GM12878 (cell line): Measurements from ENCODE around the gene ANKRD61. TPM values are rescaled to one million over a fixed set of nuclear protein-coding genes. Genes with fewer than 3 reads are reported as not detected.
A peak's percentile ranks its signal among the peaks of the same experiment; 100 is the strongest.

ENCODE experiments used
- ATAC-seq: fragments of 200-7000 bp; cut with Tn5 transposase; 3 replicates; pipeline ENCODE4 v1.9.1; 2020; ENCODE audit warnings: mild to moderate bottlenecking, moderate library complexity
- BruUV-seq: library from RNA; stranded (reverse); fragments of 400-500 nt; replicated peaks from 2 replicates; lab custom pipeline; 2021; lab: Mats Ljungman, UMichigan
- CTCF ChIA-PET: fragments of 300-600 bp; sonication (Branson Sonifier 250); formaldehyde crosslinking; extraction: SDS; loops from one replicate; lab custom pipeline; 2021; ENCODE audit warnings: inconsistent platforms; lab: Yijun Ruan, JAX
- POLR2A ChIA-PET: fragments of 350-600 bp; formaldehyde crosslinking; extraction: SDS; loops from one replicate; lab custom pipeline; 2021; ENCODE audit warnings: inconsistent platforms; lab: Charles Lee
- RAD21 ChIA-PET: fragments of 300-600 bp; sonication (Branson Sonifier 250); formaldehyde crosslinking; loops from one replicate; lab custom pipeline; 2023; ENCODE audit warnings: antibody characterized with exemption; ENCODE audit not compliant: unreplicated experiment; lab: Charles Lee
- SMC1A ChIA-PET: fragments of 300-600 bp; sonication (Branson Sonifier 250); formaldehyde crosslinking; loops from one replicate; lab custom pipeline; 2023; ENCODE audit not compliant: unreplicated experiment, uncharacterized antibody; lab: Charles Lee
- DNase-seq: peaks from one replicate; pipeline ENCODE4 v3.0.0-alpha.2; 2011; ENCODE audit warnings: low read depth, low spot score
- FAIRE-seq: peaks from 3 replicates; lab custom pipeline; 2011; peaks lifted over from hg19 to GRCh38; lab: Jason Lieb, UNC
- H2AFZ ChIP-seq: 2 replicates; pipeline ENCODE4 v1.6.0; 2011; ENCODE audit warnings: low read depth, low read length, control low read depth; ENCODE audit not compliant: control insufficient read depth
- H3K27ac ChIP-seq: 2 replicates; pipeline ENCODE4 v1.5.1; 2011; ENCODE audit warnings: control low read depth; ENCODE audit not compliant: control insufficient read depth, insufficient read depth
- H3K27me3 ChIP-seq, 2 experiments: replicated peaks in 1 of 2; 2 replicates each; pipeline versions ENCODE4 v1.6.0 to v1.6.1; 2011; ENCODE audit warnings: low read length in 1 of 2; ENCODE audit not compliant: control insufficient read depth in 2 of 2, insufficient read depth in 2 of 2
- H3K36me3 ChIP-seq, 2 experiments: 2 replicates each; pipeline ENCODE4 v1.5.1; 2011; ENCODE audit warnings: low read length in 1 of 2; ENCODE audit not compliant: control insufficient read depth in 2 of 2, insufficient read depth in 2 of 2
- H3K4me1 ChIP-seq: 2 replicates; pipeline ENCODE4 v1.6.1; 2011; ENCODE audit warnings: mild to moderate bottlenecking, low read length, moderate library complexity, mixed read lengths; ENCODE audit not compliant: control insufficient read depth, insufficient read depth
- H3K4me2 ChIP-seq: 2 replicates; pipeline ENCODE4 v1.6.0; 2011; ENCODE audit warnings: control low read depth; ENCODE audit not compliant: control insufficient read depth, insufficient read depth
- H3K4me3 ChIP-seq: fragments of 200-600 bp; sonication (generic); 2 replicates; pipeline ENCODE4 v1.5.1; 2016
- H3K79me2 ChIP-seq: 2 replicates; pipeline ENCODE4 v1.6.0; 2011; ENCODE audit warnings: low read length; ENCODE audit not compliant: control insufficient read depth, insufficient read depth
- H3K9ac ChIP-seq: 2 replicates; pipeline ENCODE4 v1.8.0; 2011; ENCODE audit warnings: low read length, control low read depth, mixed read lengths; ENCODE audit not compliant: control insufficient read depth, insufficient read depth
- H3K9me3 ChIP-seq: replicated peaks from 3 replicates; pipeline ENCODE4 v1.5.1; 2011; ENCODE audit warnings: mild to moderate bottlenecking, low read length; ENCODE audit not compliant: control insufficient read depth, insufficient read depth
- H4K20me1 ChIP-seq: 2 replicates; pipeline ENCODE4 v1.6.0; 2011; ENCODE audit not compliant: control insufficient read depth, insufficient read depth
- CBX3 ChIP-seq: fragments of 200-600 bp; sonication (generic); IDR thresholded peaks from 2 replicates; pipeline ENCODE4 v1.6.1; 2016; ENCODE audit warnings: low read depth, borderline replicate concordance
- RUNX3 ChIP-seq: IDR thresholded peaks from 2 replicates; pipeline ENCODE4 v1.6.1; 2012; ENCODE audit warnings: low read length, inconsistent platforms
- ZNF24 ChIP-seq: fragments of 450-650 bp; IDR thresholded peaks from 2 replicates; pipeline ENCODE4 v1.6.1; 2017; ENCODE audit warnings: antibody characterized with exemption, mild to moderate bottlenecking
- WGBS: methylation state at CpG from one replicate; pipeline ENCODE4 v1.1.6; 2016; ENCODE audit warnings: low lambda C conversion rate; ENCODE audit not compliant: insufficient replicate concordance, insufficient coverage; ENCODE audit errors: missing lambda C conversion rate; 5-methylcytosine and 5-hydroxymethylcytosine counted together
- in situ Hi-C: fragments of 300-500 bp; cut with MboI; formaldehyde crosslinking; loops from 9 replicates; pipeline ENCODE4 v1.14.3; 2018; ENCODE audit warnings: mixed read lengths
- intact Hi-C: fragments of 100-400 bp; cut with micrococcal nuclease; formaldehyde crosslinking; loops from one replicate; pipeline ENCODE4 v1.14.2; 2022; ENCODE audit not compliant: unreplicated experiment
- polyA plus RNA-seq, 11 experiments: library from polyadenylated mRNA; depleted of rRNA in 4 of 11; unstranded in 6 of 11; stranded (reverse) in 5 of 11; fragments of >200 nt; fragmentation: Nextera tagmentation in 4 of 11; fragmentation: Illumina TruSeq in 1 of 11; extraction: Ambion mirVana in 4 of 11; extraction: Trizol in 1 of 11; gene quantifications; 1 replicate in 1 of 11; 2 replicates in 10 of 11; pipeline versions ENCODE4 v1.2.1 to v1.2.3, GENCODE V29; 2011 to 2016; ENCODE audit warnings: inconsistent platforms in 2 of 11, missing spikeins in 2 of 11, low read depth in 1 of 11
- total RNA-seq, 4 experiments: library from RNA; depleted of rRNA in 3 of 4; stranded (reverse); fragments of >200 nt in 3 of 4; fragmentation: Illumina TruSeq in 1 of 4; extraction: Trizol in 1 of 4; gene quantifications; 2 replicates each; pipeline versions ENCODE4 v1.2.1 to v1.2.3, GENCODE V29; 2013 to 2021
- TF ChIP-seq, protein P1 (sequence below): IDR thresholded peaks from 2 replicates; pipeline ENCODE4 v1.6.1; 2011; ENCODE audit warnings: borderline replicate concordance, low read depth, mild to moderate bottlenecking, moderate library complexity, low read length; ENCODE audit not compliant: insufficient read depth, poor library complexity, severe bottlenecking

ANKRD61 gene
- total and polyA plus RNA-seq, 10 of the 15 experiments (the other 5 are each of a cell fraction or from before 2014, with no cell fraction given), result 0.11 to 0.64 (median 0.28) TPM

DNA sequence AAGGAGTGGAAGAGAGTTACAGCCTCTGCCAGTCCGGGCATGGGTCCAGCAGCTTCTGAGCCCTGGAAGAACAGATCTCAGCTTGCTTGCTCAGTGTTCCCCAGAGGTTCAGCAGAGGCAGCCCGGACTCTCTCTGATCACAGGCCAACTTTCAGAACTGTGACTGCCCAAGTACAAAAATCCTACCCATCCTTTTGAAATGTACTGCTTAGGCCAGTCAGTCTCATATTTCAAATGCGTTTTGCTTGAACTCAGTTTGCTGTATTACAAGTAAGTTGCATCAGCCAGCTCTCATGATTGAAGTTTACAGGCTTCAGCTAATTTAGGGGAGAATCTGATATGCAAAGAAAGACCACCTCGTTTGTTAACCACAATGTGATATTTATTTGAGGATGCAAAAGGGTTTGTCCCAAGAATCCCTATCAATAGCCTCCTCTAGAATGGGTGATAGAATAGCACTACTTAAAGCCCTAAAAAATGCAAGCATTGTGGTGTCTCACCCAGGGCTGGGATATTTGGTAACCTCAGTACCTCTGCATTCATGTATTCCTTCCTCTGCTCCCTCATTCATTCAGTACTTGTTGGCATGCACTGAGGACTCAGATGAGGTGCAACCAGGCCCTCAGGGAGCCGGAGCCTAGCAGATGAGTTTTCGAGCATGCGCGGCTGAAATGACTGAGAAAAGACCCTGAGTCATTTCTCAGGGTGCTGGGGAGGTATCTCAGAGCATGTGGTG lies 15.1 kb upstream of the ANKRD61 start:
- in situ Hi-C loops, result no loop called here
- BruUV-seq, result no TSS peak
- ATAC-seq (peak; percentile 43), FAIRE-seq (no peak), DNase-seq (no peak)
- Histone ChIP-seq H3K4me3 (no peak overlapping the region), H3K9me3 (0 out of 3 replicates have a peak, but pooled peaks cover 2% of the 10 kb centered on the region), H3K36me3 (peaks cover 6 to 7% of the 10 kb centered on the region in 2 experiments; a peak in 3 of 4 replicates), H3K4me1 (peaks cover 12% of the 10 kb centered on the region), H3K9ac (0 out of 2 replicates have a peak overlapping the region, but pooled peaks have one; percentile 4), H3K27me3 (no peaks in the 10 kb centered on the region), H3K27ac (peak overlapping the region; percentile 60), H4K20me1 (no peaks in the 10 kb centered on the region), H3K4me2 (peak overlapping the region; percentile 51), H3K79me2 (peaks cover 3% of the 10 kb centered on the region), H2AFZ (peak overlapping the region; percentile 34)
- POLR2A ChIA-PET, result interaction anchor here (0.8 kb wide), 1 partner anchor 11 kb away, joined by 4 read pairs; no protein-coding TSS in a partner anchor
- TF ChIP-seq ZNF24, result 0 out of 2 replicates have a peak, but pooled peaks have one; percentile 17
- TF ChIP-seq CBX3, result no peak
- TF ChIP-seq, protein P1, sequence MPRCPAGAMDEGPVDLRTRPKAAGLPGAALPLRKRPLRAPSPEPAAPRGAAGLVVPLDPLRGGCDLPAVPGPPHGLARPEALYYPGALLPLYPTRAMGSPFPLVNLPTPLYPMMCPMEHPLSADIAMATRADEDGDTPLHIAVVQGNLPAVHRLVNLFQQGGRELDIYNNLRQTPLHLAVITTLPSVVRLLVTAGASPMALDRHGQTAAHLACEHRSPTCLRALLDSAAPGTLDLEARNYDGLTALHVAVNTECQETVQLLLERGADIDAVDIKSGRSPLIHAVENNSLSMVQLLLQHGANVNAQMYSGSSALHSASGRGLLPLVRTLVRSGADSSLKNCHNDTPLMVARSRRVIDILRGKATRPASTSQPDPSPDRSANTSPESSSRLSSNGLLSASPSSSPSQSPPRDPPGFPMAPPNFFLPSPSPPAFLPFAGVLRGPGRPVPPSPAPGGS, result no peak
- TF ChIP-seq RUNX3, result peak; percentile 22; the same call in 1 of the 2 replicates
- 3% methylated on average over 8 of the region's 8 CpGs for WGBS
- RAD21 ChIA-PET, result no interaction called here
- CTCF ChIA-PET, result interaction anchor here (1.0 kb wide), 1 partner anchor 159 kb away, joined by 5 read pairs; no protein-coding TSS in a partner anchor
- SMC1A ChIA-PET, result interaction anchor here (1.1 kb wide), 1 partner anchor 91 kb away, joined by 3 read pairs; no protein-coding TSS in a partner anchor
- intact Hi-C loops, result no loop called here
